ENCODE results near the gene NCOA1.

The NCOA1 gene

DNA sequence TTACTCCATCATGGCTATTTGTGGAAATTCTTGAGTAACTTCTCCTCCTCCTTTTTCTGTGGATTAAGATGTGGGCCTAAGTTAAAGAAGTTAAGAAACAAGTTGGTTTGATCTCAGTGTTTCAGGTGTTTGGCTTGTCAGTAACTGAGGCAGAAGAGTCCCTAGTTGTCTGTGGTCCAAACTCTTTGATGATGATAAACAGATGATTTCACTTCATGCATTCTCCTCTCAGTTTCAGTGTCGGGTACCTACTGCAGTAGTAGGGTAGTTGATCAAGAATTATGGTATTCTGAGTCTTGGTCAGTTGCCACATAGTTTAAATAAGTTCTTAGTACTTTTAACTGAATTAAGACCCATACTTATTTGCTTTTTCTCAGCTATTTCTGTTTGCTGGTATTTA, 85.6 kb downstream of the NCOA1 start (continued):
- no peak for TF ChIP-seq RARB (CRISPR knock-in tag; IDR thresholded peaks at IDR 0.05)
- TF ChIP-seq ZFP30 (CRISPR knock-in tag; IDR thresholded peaks at IDR 0.05): no peak

DNA sequence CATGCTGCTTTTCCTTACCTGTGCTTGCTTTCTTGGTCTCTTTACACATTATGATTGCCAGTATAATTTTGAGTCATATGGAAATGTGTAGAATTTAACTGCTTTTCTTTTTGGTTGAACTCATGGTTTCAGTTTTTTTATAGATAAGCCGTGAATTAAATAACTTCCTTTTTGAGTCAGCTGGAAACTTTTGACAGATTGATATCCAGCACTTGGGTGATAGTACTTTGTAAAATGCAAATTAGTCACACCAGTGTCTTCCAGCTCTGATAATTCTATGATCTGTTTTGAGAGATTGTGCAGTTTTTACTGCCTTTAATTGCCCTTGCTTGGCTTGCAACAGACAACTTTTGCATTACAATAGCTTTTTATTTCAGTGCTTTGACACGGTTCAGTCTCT, 86.4 kb downstream of the NCOA1 start:
- TF ChIP-seq, protein P1, sequence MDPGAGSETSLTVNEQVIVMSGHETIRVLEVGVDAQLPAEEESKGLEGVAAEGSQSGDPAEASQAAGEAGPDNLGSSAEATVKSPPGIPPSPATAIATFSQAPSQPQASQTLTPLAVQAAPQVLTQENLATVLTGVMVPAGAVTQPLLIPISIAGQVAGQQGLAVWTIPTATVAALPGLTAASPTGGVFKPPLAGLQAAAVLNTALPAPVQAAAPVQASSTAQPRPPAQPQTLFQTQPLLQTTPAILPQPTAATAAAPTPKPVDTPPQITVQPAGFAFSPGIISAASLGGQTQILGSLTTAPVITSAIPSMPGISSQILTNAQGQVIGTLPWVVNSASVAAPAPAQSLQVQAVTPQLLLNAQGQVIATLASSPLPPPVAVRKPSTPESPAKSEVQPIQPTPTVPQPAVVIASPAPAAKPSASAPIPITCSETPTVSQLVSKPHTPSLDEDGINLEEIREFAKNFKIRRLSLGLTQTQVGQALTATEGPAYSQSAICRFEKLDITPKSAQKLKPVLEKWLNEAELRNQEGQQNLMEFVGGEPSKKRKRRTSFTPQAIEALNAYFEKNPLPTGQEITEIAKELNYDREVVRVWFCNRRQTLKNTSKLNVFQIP (CRISPR knock-in tag; IDR thresholded peaks at IDR 0.05; ENCODE audit: borderline replicate concordance, low read depth): no peak
- TF ChIP-seq ZNF565 (CRISPR knock-in tag; conservative IDR thresholded peaks at IDR 0.05; ENCODE audit: low read depth) (no peak), ZNF70 (CRISPR knock-in tag; IDR thresholded peaks at IDR 0.05) (no peak), ESRRG (CRISPR knock-in tag; IDR thresholded peaks at IDR 0.05) (no peak), RARB (CRISPR knock-in tag; IDR thresholded peaks at IDR 0.05) (no peak), BACH2 (CRISPR knock-in tag; IDR thresholded peaks at IDR 0.05; ENCODE audit: borderline replicate concordance) (no peak), TSHZ2 (CRISPR knock-in tag; IDR thresholded peaks at IDR 0.05) (no peak), GLIS3 (CRISPR knock-in tag; IDR thresholded peaks at IDR 0.05) (no peak), ARNTL (CRISPR knock-in tag; IDR thresholded peaks at IDR 0.05; ENCODE audit: borderline replicate concordance, low read depth) (no peak)
- TF ChIP-seq, protein P2, sequence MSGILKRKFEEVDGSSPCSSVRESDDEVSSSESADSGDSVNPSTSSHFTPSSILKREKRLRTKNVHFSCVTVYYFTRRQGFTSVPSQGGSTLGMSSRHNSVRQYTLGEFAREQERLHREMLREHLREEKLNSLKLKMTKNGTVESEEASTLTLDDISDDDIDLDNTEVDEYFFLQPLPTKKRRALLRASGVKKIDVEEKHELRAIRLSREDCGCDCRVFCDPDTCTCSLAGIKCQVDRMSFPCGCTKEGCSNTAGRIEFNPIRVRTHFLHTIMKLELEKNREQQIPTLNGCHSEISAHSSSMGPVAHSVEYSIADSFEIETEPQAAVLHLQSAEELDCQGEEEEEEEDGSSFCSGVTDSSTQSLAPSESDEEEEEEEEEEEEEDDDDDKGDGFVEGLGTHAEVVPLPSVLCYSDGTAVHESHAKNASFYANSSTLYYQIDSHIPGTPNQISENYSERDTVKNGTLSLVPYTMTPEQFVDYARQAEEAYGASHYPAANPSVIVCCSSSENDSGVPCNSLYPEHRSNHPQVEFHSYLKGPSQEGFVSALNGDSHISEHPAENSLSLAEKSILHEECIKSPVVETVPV (CRISPR knock-in tag; IDR thresholded peaks at IDR 0.05): no peak
- no peak for ATAC-seq

GRCh38 chr2:24579053-24579803, 88.2 kb downstream of the NCOA1 start:
- TF ChIP-seq ARNTL (CRISPR knock-in tag; IDR thresholded peaks at IDR 0.05; ENCODE audit: borderline replicate concordance, low read depth): no peak
- no peak for TF ChIP-seq CREB5 (CRISPR knock-in tag; IDR thresholded peaks at IDR 0.05; ENCODE audit: low read depth)
- TF ChIP-seq TSHZ2 (CRISPR knock-in tag; IDR thresholded peaks at IDR 0.05): no peak
- TF ChIP-seq, protein P3, sequence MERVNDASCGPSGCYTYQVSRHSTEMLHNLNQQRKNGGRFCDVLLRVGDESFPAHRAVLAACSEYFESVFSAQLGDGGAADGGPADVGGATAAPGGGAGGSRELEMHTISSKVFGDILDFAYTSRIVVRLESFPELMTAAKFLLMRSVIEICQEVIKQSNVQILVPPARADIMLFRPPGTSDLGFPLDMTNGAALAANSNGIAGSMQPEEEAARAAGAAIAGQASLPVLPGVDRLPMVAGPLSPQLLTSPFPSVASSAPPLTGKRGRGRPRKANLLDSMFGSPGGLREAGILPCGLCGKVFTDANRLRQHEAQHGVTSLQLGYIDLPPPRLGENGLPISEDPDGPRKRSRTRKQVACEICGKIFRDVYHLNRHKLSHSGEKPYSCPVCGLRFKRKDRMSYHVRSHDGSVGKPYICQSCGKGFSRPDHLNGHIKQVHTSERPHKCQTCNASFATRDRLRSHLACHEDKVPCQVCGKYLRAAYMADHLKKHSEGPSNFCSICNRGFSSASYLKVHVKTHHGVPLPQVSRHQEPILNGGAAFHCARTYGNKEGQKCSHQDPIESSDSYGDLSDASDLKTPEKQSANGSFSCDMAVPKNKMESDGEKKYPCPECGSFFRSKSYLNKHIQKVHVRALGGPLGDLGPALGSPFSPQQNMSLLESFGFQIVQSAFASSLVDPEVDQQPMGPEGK (CRISPR knock-in tag; IDR thresholded peaks at IDR 0.05; ENCODE audit: borderline replicate concordance): no peak
- no peak for TF ChIP-seq SNAI2 (CRISPR knock-in tag; IDR thresholded peaks at IDR 0.05)
- TF ChIP-seq TCF4 (CRISPR knock-in tag; IDR thresholded peaks at IDR 0.05; ENCODE audit: borderline replicate concordance): no peak
- TF ChIP-seq BACH2 (CRISPR knock-in tag; IDR thresholded peaks at IDR 0.05; ENCODE audit: borderline replicate concordance): no peak
- ATAC-seq: no peak

All from SK-N-SH treated with all-trans-retinoic acid at 6 μM for 48 hours (cell line).